ENCODE measurements around the gene NKX2-3.

The NKX2-3 gene

GRCh38 chr10:99527526-99528493 is 4.9 kb upstream of the NKX2-3 start:
- POLR2A ChIA-PET = interaction anchor here (0.7 kb wide), 1 partner anchor 91 kb away, joined by 3 read pairs; no protein-coding TSS in a partner anchor
- 12% methylated on average over 45 of the region's 56 CpGs for WGBS (ENCODE audit: insufficient coverage)
- CTCF ChIA-PET = interaction anchor here (4.6 kb wide), 1 partner anchor 19 kb away, joined by 19 read pairs; no protein-coding TSS in a partner anchor
- peaks cover 0 to 2% (median 0%) of the 10 kb centered on the region in 4 experiments for H3K36me3 ChIP-seq (ENCODE audit: control insufficient read depth in 4 of 4, insufficient read depth in 4 of 4, low read length in 3 of 4)
- H3K9me3 ChIP-seq (ENCODE audit: control extremely low read depth in 1 of 5, control insufficient read depth in 4 of 5, insufficient read depth in 2 of 5, low read depth in 1 of 5, low read length in 4 of 5) = peaks cover 0 to 2% (median 0%) of the 10 kb centered on the region in 5 experiments
- H3K27me3 ChIP-seq (replicated peaks in 2 of 5; ENCODE audit: control insufficient read depth in 4 of 5, insufficient read depth in 5 of 5, low read length in 4 of 5) = peaks cover 0 to 2% (median 0%) of the 10 kb centered on the region in 5 experiments
- peak overlapping the region; percentile 18 to 96 (median 83) for H3K4me3 ChIP-seq (ENCODE audit: control insufficient read depth in 1 of 7, extremely low read depth in 1 of 7, insufficient read depth in 4 of 7, low read depth in 2 of 7, low read length in 6 of 7)
- peak in 2 of 3 donors; percentile 72 to 84 for DNase-seq
- peak overlapping the region; percentile 78 to 93 for H3K27ac ChIP-seq (ENCODE audit: insufficient read depth in 1 of 2, low read depth in 1 of 2, low read length in 2 of 2, poor library complexity in 1 of 2, severe bottlenecking in 2 of 2)
- peaks cover 8 to 80% (median 63%) of the 10 kb centered on the region in 4 experiments for H3K4me1 ChIP-seq (ENCODE audit: control extremely low read depth in 1 of 4, control insufficient read depth in 4 of 4, insufficient read depth in 4 of 4, low read length in 3 of 4)

- Histone ChIP-seq H3K4me3 (ENCODE audit: control insufficient read depth in 1 of 7, extremely low read depth in 1 of 7, insufficient read depth in 4 of 7, low read depth in 2 of 7, low read length in 6 of 7) (peak overlapping the region in 6 of 7 experiments; percentile 60 to 96 (median 85)), H3K4me1 (ENCODE audit: control extremely low read depth in 1 of 4, control insufficient read depth in 4 of 4, insufficient read depth in 4 of 4, low read length in 3 of 4) (peaks cover 8 to 82% (median 66%) of the 10 kb centered on the region in 4 experiments), H3K27ac (ENCODE audit: insufficient read depth in 1 of 2, low read depth in 1 of 2, low read length in 2 of 2, poor library complexity in 1 of 2, severe bottlenecking in 2 of 2) (peak overlapping the region; percentile 78 to 93), H3K36me3 (ENCODE audit: control insufficient read depth in 4 of 4, insufficient read depth in 4 of 4, low read length in 3 of 4) (peaks cover 0 to 2% (median 0%) of the 10 kb centered on the region in 4 experiments), H3K9me3 (ENCODE audit: control extremely low read depth in 1 of 5, control insufficient read depth in 4 of 5, insufficient read depth in 2 of 5, low read depth in 1 of 5, low read length in 4 of 5) (peaks cover 0 to 2% (median 0%) of the 10 kb centered on the region in 5 experiments), H3K27me3 (replicated peaks in 2 of 5; ENCODE audit: control insufficient read depth in 4 of 5, insufficient read depth in 5 of 5, low read length in 4 of 5) (peaks cover 0 to 8% (median 0%) of the 10 kb centered on the region in 5 experiments)
- WGBS (ENCODE audit: insufficient coverage) = 0% methylated on average over 3 of the region's 10 CpGs
- CTCF ChIA-PET = interaction anchor here (1.5 to 4.6 kb wide), 3 partner anchors 8 to 18 kb away, joined by 3 to 19 read pairs (median 7); no protein-coding TSS in a partner anchor
- POLR2A ChIA-PET = interaction anchor here (0.6 kb wide), 1 partner anchor 33 kb away, joined by 4 read pairs; no protein-coding TSS in a partner anchor
- DNase-seq = peak in 2 of 3 donors; percentile 35 to 45
Observed at GRCh38 chr10:99528494-99529441, 4.0 kb upstream of the NKX2-3 start.

DNA sequence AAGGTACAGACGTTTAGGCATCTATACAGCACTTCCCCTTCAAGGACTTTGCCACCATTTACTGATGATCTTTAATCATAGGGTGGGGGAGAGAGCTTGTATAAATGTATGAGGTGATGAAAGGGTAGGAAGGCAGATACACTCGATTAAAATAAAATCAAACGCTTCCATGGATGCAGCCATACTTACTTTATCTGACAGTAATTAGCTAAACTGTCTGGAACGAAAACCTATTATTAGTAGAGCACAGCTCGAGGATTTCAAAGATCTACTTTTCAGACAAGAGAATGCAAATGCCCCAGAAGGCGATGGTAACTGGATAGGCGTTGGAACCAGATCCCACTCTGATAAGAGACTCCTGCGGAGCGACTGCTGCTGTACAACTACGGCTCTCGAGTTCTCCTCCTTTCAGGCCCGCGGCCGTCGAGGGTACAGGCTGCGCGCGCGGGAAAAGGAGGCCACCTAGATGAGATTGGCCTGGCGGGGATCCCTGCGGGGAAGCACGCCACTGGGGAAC is 3.1 kb upstream of the NKX2-3 start:
- Histone ChIP-seq H3K27me3 (replicated peaks in 2 of 5; ENCODE audit: control insufficient read depth in 4 of 5, insufficient read depth in 5 of 5, low read length in 4 of 5) (peaks cover 0 to 15% (median 0%) of the 10 kb centered on the region in 5 experiments), H3K4me3 (ENCODE audit: control insufficient read depth in 1 of 7, extremely low read depth in 1 of 7, insufficient read depth in 4 of 7, low read depth in 2 of 7, low read length in 6 of 7) (peak overlapping the region; percentile 33 to 96 (median 83)), H3K4me1 (ENCODE audit: control extremely low read depth in 1 of 4, control insufficient read depth in 4 of 4, insufficient read depth in 4 of 4, low read length in 3 of 4) (peaks cover 8 to 84% (median 69%) of the 10 kb centered on the region in 4 experiments), H3K36me3 (ENCODE audit: control insufficient read depth in 4 of 4, insufficient read depth in 4 of 4, low read length in 3 of 4) (peaks cover 0 to 2% (median 0%) of the 10 kb centered on the region in 4 experiments), H3K27ac (ENCODE audit: insufficient read depth in 1 of 2, low read depth in 1 of 2, low read length in 2 of 2, poor library complexity in 1 of 2, severe bottlenecking in 2 of 2) (peak overlapping the region; percentile 72 to 93), H3K9me3 (ENCODE audit: control extremely low read depth in 1 of 5, control insufficient read depth in 4 of 5, insufficient read depth in 2 of 5, low read depth in 1 of 5, low read length in 4 of 5) (peaks cover 0 to 2% (median 0%) of the 10 kb centered on the region in 5 experiments)
- DNase-seq = peak in 2 of 3 donors; percentile 52 to 63
- CTCF ChIA-PET = interaction anchor here (1.5 to 4.6 kb wide), 4 partner anchors 9 to 44 kb away, joined by 3 to 19 read pairs (median 12); no protein-coding TSS in a partner anchor
- POLR2A ChIA-PET = interaction anchor here (0.6 kb wide), 1 partner anchor 34 kb away, joined by 4 read pairs; no protein-coding TSS in a partner anchor
- 4% methylated on average over 7 of the region's 22 CpGs for WGBS (ENCODE audit: insufficient coverage)

GRCh38 chr10:99530108-99531025 is 2.4 kb upstream of the NKX2-3 start:
- H3K27ac ChIP-seq (ENCODE audit: insufficient read depth in 1 of 2, low read depth in 1 of 2, low read length in 2 of 2, poor library complexity in 1 of 2, severe bottlenecking in 2 of 2) = peak overlapping the region; percentile 72 to 93
- peak in 2 of 3 donors; percentile 85 to 87 for DNase-seq
- H3K4me1 ChIP-seq (ENCODE audit: control extremely low read depth in 1 of 4, control insufficient read depth in 4 of 4, insufficient read depth in 4 of 4, low read length in 3 of 4) = peaks cover 8 to 88% (median 74%) of the 10 kb centered on the region in 4 experiments
- peaks cover 0 to 2% (median 0%) of the 10 kb centered on the region in 5 experiments for H3K9me3 ChIP-seq (ENCODE audit: control extremely low read depth in 1 of 5, control insufficient read depth in 4 of 5, insufficient read depth in 2 of 5, low read depth in 1 of 5, low read length in 4 of 5)
- H3K36me3 ChIP-seq (ENCODE audit: control insufficient read depth in 4 of 4, insufficient read depth in 4 of 4, low read length in 3 of 4) = peaks cover 0 to 2% (median 0%) of the 10 kb centered on the region in 4 experiments
- ChIA-PET CTCF (interaction anchor here (1.0 to 4.6 kb wide), 9 partner anchors 9 to 101 kb away, joined by 3 to 19 read pairs (median 5); no protein-coding TSS in a partner anchor), POLR2A (no interaction called here)
- WGBS (ENCODE audit: insufficient coverage) = 3% methylated on average over 36 of the region's 46 CpGs
- peaks cover 0 to 18% (median 0%) of the 10 kb centered on the region in 5 experiments for H3K27me3 ChIP-seq (replicated peaks in 2 of 5; ENCODE audit: control insufficient read depth in 4 of 5, insufficient read depth in 5 of 5, low read length in 4 of 5)
- H3K4me3 ChIP-seq (ENCODE audit: control insufficient read depth in 1 of 7, extremely low read depth in 1 of 7, insufficient read depth in 4 of 7, low read depth in 2 of 7, low read length in 6 of 7) = peak overlapping the region; percentile 49 to 96 (median 83)

DNA sequence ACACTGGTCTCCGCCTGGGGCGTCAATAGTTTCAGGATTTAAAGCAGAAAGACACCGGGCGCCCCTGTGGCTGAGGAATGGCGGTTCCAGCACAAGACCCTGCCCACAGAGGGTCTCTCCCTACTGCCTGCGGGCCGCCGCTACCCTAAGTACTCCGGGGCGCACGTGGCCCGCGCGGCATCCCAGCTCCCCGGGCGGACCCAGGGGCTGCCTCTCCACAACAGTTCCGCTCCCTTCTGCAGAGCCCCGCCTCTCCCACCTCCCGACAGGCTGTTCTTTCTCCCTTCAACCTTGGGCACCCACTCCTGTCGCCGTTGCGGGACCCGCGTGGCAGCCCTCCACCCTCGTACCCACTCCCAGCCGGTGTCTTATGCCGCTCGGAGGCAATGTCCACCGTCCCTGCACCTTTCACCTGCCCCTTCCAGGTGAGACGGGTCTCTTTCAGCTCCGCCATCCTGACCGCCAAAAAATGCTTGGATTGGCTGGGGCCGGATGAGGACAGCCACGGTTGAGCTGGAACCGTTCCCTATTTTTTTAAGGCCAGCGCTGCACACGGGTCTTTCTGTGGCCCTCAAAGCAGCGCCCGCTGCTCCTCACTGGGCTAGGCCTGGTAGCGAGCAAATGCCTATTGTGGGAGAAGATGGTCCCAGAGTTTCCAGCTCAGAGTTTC is 1.6 kb upstream of the NKX2-3 start:
- peak in 2 of 3 donors; percentile 62 to 69 for DNase-seq
- Histone ChIP-seq H3K4me3 (ENCODE audit: control insufficient read depth in 1 of 7, extremely low read depth in 1 of 7, insufficient read depth in 4 of 7, low read depth in 2 of 7, low read length in 6 of 7) (peak overlapping the region; percentile 49 to 96 (median 83)), H3K27ac (ENCODE audit: insufficient read depth in 1 of 2, low read depth in 1 of 2, low read length in 2 of 2, poor library complexity in 1 of 2, severe bottlenecking in 2 of 2) (peak overlapping the region; percentile 72 to 93), H3K36me3 (ENCODE audit: control insufficient read depth in 4 of 4, insufficient read depth in 4 of 4, low read length in 3 of 4) (peaks cover 0 to 2% (median 0%) of the 10 kb centered on the region in 4 experiments), H3K9me3 (ENCODE audit: control extremely low read depth in 1 of 5, control insufficient read depth in 4 of 5, insufficient read depth in 2 of 5, low read depth in 1 of 5, low read length in 4 of 5) (peaks cover 0 to 2% (median 0%) of the 10 kb centered on the region in 5 experiments), H3K4me1 (ENCODE audit: control extremely low read depth in 1 of 4, control insufficient read depth in 4 of 4, insufficient read depth in 4 of 4, low read length in 3 of 4) (peaks cover 8 to 90% (median 76%) of the 10 kb centered on the region in 4 experiments), H3K27me3 (replicated peaks in 2 of 5; ENCODE audit: control insufficient read depth in 4 of 5, insufficient read depth in 5 of 5, low read length in 4 of 5) (peaks cover 0 to 18% (median 0%) of the 10 kb centered on the region in 5 experiments)
- 1% methylated on average over 37 of the region's 40 CpGs for WGBS (ENCODE audit: insufficient coverage)
- CTCF ChIA-PET = interaction anchor here (0.7 to 3.2 kb wide), 8 partner anchors 9 to 101 kb away, joined by 3 to 16 read pairs (median 4); no protein-coding TSS in a partner anchor
- POLR2A ChIA-PET = interaction anchor here (1.0 kb wide), 1 partner anchor 88 kb away, joined by 4 read pairs; no protein-coding TSS in a partner anchor
